Adrenal gland (tissue), 5 donors: ENCODE measurements around the gene HIBADH.
"Not testable (repeated sequence)": the region's sequence is repeated elsewhere in the genome, so short reads cannot be mapped to it uniquely, and the experiment has no call there.

Experiments used
- POLR2A ChIP-seq, 2 donors: fragments of 450-650 bp; IDR thresholded peaks; one replicate each; pipeline ENCODE4 v1.6.1; 2017; ENCODE audit warnings: antibody characterized with exemption in 2 of 2, mild to moderate bottlenecking in 2 of 2, moderate library complexity in 1 of 2
- TF ChIP-seq, protein P1 (sequence below), 6 experiments: fragments of 450-650 bp in 4 of 6; fragments of 200-600 bp in 2 of 6; sonication (generic) in 1 of 6; IDR thresholded peaks; 1 replicate in 5 of 6; 2 replicates in 1 of 6; pipeline versions ENCODE4 v1.5.1 to v1.8.0; 2016 to 2021; ENCODE audit warnings: antibody characterized with exemption in 6 of 6, mild to moderate bottlenecking in 2 of 6, moderate library complexity in 1 of 6
- donor health status: DM: no; HTN: no; CAD: no.

DNA sequence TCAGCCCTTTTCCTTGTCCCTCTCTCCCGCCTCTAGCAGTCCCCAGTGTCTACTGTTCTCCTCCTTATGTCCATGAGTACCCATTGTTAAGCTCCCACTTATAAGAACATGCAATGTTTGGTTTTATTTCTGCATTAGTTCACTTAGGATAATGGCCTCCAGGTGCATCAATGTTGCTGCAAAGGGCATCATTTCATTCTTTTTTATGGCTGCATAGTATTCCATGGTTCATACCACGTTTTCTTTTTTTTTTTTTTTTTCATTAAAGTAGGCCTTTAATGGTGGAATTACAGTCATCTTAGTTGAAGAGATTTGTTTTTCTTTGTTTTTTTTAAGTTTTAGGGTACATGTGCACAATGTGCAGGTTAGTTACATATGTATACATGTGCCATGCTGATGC lies 160.8 kb downstream of the HIBADH start:
- TF ChIP-seq, protein P1, sequence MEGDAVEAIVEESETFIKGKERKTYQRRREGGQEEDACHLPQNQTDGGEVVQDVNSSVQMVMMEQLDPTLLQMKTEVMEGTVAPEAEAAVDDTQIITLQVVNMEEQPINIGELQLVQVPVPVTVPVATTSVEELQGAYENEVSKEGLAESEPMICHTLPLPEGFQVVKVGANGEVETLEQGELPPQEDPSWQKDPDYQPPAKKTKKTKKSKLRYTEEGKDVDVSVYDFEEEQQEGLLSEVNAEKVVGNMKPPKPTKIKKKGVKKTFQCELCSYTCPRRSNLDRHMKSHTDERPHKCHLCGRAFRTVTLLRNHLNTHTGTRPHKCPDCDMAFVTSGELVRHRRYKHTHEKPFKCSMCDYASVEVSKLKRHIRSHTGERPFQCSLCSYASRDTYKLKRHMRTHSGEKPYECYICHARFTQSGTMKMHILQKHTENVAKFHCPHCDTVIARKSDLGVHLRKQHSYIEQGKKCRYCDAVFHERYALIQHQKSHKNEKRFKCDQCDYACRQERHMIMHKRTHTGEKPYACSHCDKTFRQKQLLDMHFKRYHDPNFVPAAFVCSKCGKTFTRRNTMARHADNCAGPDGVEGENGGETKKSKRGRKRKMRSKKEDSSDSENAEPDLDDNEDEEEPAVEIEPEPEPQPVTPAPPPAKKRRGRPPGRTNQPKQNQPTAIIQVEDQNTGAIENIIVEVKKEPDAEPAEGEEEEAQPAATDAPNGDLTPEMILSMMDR (IDR thresholded peaks at IDR 0.05), result not testable (repeated sequence)
- not testable (repeated sequence) for TF ChIP-seq POLR2A (IDR thresholded peaks at IDR 0.05)
